GM23338 (cell line): ENCODE results near the gene RXRA. TPM values are rescaled to one million over a fixed set of nuclear protein-coding genes. Genes with fewer than 3 reads are reported as not detected.

Experiments used
- ATAC-seq: fragments of 200-7000 bp; cut with Tn5 transposase; 3 replicates; pipeline ENCODE4 v1.9.1; 2020
- DNase-seq: peaks from one replicate; pipeline ENCODE4 v3.0.0-alpha.2; 2015; ENCODE audit warnings: low spot score
- H2AFZ ChIP-seq: fragments of 200-600 bp; sonication (generic); 2 replicates; pipeline ENCODE4 v1.8.0; 2016; ENCODE audit warnings: antibody characterized with exemption, mild to moderate bottlenecking, moderate library complexity
- H3F3A ChIP-seq: fragments of 200-600 bp; sonication (generic); replicated peaks from 2 replicates; pipeline ENCODE4 v1.8.0; 2017; ENCODE audit warnings: antibody characterized with exemption, mixed run types, low read depth
- H3K27ac ChIP-seq: fragments of 200-600 bp; sonication (generic); 2 replicates; pipeline ENCODE4 v1.6.1; 2016; ENCODE audit warnings: low read depth
- H3K27me3 ChIP-seq: fragments of 200-600 bp; sonication (generic); 2 replicates; pipeline ENCODE4 v1.8.0; 2016; ENCODE audit warnings: mild to moderate bottlenecking, mixed run types, moderate library complexity; ENCODE audit not compliant: insufficient read depth
- H3K36me3 ChIP-seq: fragments of 200-600 bp; sonication (generic); 2 replicates; pipeline ENCODE4 v1.8.0; 2016; ENCODE audit warnings: mild to moderate bottlenecking; ENCODE audit not compliant: insufficient read depth
- H3K4me1 ChIP-seq: fragments of 200-600 bp; sonication (generic); 2 replicates; pipeline ENCODE4 v1.8.0; 2016; ENCODE audit warnings: mild to moderate bottlenecking, moderate library complexity; ENCODE audit not compliant: insufficient read depth
- H3K4me2 ChIP-seq: fragments of 200-600 bp; sonication (generic); 2 replicates; pipeline ENCODE4 v1.7.1; 2017; ENCODE audit warnings: mixed run types
- H3K4me3 ChIP-seq: fragments of 200-600 bp; sonication (generic); 2 replicates; pipeline ENCODE4 v1.6.1; 2016; ENCODE audit warnings: mixed run types
- H3K79me2 ChIP-seq: fragments of 200-600 bp; sonication (generic); replicated peaks from 2 replicates; pipeline ENCODE4 v1.8.0; 2017; ENCODE audit warnings: mild to moderate bottlenecking; ENCODE audit not compliant: insufficient read depth
- H3K9me2 ChIP-seq: fragments of 200-600 bp; sonication (generic); 2 replicates; pipeline ENCODE4 v1.8.0; 2017; ENCODE audit not compliant: insufficient read depth
- H4K20me1 ChIP-seq: fragments of 200-600 bp; sonication (generic); replicated peaks from 2 replicates; pipeline ENCODE4 v1.8.0; 2017; ENCODE audit warnings: mild to moderate bottlenecking; ENCODE audit not compliant: insufficient read depth
- H3K27ac Mint-ChIP-seq: 2 replicates; pipeline ENCODE4 v1.8.0; 2020; ENCODE audit warnings: inconsistent platforms, mild to moderate bottlenecking, moderate library complexity, mixed read lengths
- H3K27me3 Mint-ChIP-seq: 3 replicates; pipeline ENCODE4 v1.8.0; 2022; ENCODE audit warnings: low read depth, mild to moderate bottlenecking, moderate library complexity, mixed read lengths, inconsistent platforms; ENCODE audit not compliant: insufficient read depth, poor library complexity
- H3K36me3 Mint-ChIP-seq: 3 replicates; pipeline ENCODE4 v1.8.0; 2021; ENCODE audit warnings: low read depth, mild to moderate bottlenecking, inconsistent platforms, moderate library complexity, mixed read lengths
- H3K4me1 Mint-ChIP-seq: 3 replicates; pipeline ENCODE4 v1.8.0; 2020; ENCODE audit warnings: mild to moderate bottlenecking, inconsistent platforms, mixed read lengths
- H3K4me3 Mint-ChIP-seq: 3 replicates; pipeline ENCODE4 v1.8.0; 2021; ENCODE audit warnings: moderate library complexity, mild to moderate bottlenecking, inconsistent platforms, mixed read lengths
- H3K9me3 Mint-ChIP-seq: 3 replicates; pipeline ENCODE4 v1.8.0; 2020; ENCODE audit warnings: moderate library complexity, mild to moderate bottlenecking, inconsistent platforms, mixed read lengths
- POLR2AphosphoS5 ChIP-seq: IDR thresholded peaks from 2 replicates; pipeline ENCODE4 v1.6.1; 2016; ENCODE audit warnings: antibody characterized with exemption, low read depth
- REST ChIP-seq: IDR thresholded peaks from one replicate; pipeline ENCODE4 v1.6.1; 2018; ENCODE audit warnings: antibody characterized with exemption; ENCODE audit not compliant: unreplicated experiment
- ZNF331 ChIP-seq: fragments of 250-450 bp; sonication (Bioruptor Pico); IDR thresholded peaks from 2 replicates; pipeline ENCODE4 v1.5.0; 2020; ENCODE audit warnings: low read depth, mild to moderate bottlenecking, moderate library complexity
- polyA plus RNA-seq: library from polyadenylated mRNA; unstranded; fragments of >200 nt; fragmentation: Nextera tagmentation; extraction: Ambion mirVana; gene quantifications from 2 replicates; pipeline ENCODE4 v1.2.1, GENCODE V29; 2016
- total RNA-seq: library from RNA; depleted of rRNA; stranded (reverse); fragments of >200 nt; shearing (Covaris generic); gene quantifications from 2 replicates; pipeline ENCODE4 v1.2.3, GENCODE V29; 2014
- TF ChIP-seq, protein P1 (sequence below): fragments of 250-450 bp; sonication (Bioruptor Pico); IDR thresholded peaks from 2 replicates; pipeline ENCODE4 v1.5.0; 2020; ENCODE audit warnings: mild to moderate bottlenecking, moderate library complexity
- TF ChIP-seq, protein P2 (sequence below): IDR thresholded peaks from 2 replicates; pipeline ENCODE4 v1.6.1; 2016; ENCODE audit warnings: antibody characterized with exemption

The RXRA gene
- total and polyA plus RNA-seq, 2 experiments from 2014 or later: 4.9 to 17.9 TPM

DNA sequence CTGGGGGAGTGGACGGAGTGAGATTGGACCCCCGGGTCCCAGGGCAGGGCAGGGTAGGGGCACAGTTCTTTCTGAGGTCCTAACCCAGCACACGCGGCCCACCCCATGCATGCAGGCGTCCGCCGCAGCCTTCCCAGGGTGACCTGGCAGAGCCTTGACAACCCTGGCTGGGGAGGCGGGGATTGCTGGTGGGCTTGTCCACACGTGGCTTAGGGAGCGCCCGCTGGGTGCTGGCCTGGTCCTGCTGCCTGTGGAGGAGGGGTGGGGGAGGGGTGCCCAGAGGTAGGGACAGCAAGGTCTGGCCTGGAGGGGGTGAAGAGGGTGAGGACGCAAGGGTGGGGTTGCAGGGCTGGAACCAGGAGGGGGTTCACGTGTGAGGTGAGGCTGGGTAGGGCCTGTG lies 6.0 kb downstream of the RXRA start (continued):
- TF ChIP-seq REST (no peak), ZNF331 (CRISPR knock-in tag) (no peak)
- TF ChIP-seq, protein P1, sequence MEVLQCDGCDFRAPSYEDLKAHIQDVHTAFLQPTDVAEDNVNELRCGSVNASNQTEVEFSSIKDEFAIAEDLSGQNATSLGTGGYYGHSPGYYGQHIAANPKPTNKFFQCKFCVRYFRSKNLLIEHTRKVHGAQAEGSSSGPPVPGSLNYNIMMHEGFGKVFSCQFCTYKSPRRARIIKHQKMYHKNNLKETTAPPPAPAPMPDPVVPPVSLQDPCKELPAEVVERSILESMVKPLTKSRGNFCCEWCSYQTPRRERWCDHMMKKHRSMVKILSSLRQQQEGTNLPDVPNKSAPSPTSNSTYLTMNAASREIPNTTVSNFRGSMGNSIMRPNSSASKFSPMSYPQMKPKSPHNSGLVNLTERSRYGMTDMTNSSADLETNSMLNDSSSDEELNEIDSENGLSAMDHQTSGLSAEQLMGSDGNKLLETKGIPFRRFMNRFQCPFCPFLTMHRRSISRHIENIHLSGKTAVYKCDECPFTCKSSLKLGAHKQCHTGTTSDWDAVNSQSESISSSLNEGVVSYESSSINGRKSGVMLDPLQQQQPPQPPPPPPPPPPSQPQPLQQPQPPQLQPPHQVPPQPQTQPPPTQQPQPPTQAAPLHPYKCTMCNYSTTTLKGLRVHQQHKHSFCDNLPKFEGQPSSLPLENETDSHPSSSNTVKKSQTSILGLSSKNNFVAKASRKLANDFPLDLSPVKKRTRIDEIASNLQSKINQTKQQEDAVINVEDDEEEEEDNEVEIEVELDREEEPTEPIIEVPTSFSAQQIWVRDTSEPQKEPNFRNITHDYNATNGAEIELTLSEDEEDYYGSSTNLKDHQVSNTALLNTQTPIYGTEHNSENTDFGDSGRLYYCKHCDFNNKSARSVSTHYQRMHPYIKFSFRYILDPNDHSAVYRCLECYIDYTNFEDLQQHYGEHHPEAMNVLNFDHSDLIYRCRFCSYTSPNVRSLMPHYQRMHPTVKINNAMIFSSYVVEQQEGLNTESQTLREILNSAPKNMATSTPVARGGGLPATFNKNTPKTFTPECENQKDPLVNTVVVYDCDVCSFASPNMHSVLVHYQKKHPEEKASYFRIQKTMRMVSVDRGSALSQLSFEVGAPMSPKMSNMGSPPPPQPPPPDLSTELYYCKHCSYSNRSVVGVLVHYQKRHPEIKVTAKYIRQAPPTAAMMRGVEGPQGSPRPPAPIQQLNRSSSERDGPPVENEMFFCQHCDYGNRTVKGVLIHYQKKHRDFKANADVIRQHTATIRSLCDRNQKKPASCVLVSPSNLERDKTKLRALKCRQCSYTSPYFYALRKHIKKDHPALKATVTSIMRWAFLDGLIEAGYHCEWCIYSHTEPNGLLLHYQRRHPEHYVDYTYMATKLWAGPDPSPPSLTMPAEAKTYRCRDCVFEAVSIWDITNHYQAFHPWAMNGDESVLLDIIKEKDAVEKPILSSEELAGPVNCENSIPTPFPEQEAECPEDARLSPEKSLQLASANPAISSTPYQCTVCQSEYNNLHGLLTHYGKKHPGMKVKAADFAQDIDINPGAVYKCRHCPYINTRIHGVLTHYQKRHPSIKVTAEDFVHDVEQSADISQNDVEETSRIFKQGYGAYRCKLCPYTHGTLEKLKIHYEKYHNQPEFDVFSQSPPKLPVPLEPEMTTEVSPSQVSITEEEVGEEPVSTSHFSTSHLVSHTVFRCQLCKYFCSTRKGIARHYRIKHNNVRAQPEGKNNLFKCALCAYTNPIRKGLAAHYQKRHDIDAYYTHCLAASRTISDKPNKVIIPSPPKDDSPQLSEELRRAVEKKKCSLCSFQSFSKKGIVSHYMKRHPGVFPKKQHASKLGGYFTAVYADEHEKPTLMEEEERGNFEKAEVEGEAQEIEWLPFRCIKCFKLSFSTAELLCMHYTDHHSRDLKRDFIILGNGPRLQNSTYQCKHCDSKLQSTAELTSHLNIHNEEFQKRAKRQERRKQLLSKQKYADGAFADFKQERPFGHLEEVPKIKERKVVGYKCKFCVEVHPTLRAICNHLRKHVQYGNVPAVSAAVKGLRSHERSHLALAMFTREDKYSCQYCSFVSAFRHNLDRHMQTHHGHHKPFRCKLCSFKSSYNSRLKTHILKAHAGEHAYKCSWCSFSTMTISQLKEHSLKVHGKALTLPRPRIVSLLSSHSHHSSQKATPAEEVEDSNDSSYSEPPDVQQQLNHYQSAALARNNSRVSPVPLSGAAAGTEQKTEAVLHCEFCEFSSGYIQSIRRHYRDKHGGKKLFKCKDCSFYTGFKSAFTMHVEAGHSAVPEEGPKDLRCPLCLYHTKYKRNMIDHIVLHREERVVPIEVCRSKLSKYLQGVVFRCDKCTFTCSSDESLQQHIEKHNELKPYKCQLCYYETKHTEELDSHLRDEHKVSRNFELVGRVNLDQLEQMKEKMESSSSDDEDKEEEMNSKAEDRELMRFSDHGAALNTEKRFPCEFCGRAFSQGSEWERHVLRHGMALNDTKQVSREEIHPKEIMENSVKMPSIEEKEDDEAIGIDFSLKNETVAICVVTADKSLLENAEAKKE (CRISPR knock-in tag): no peak

GRCh38 chr9:134332841-134333233 lies 6.6 kb downstream of the RXRA start:
- H3K4me2 ChIP-seq: no peak overlapping the region
- no peak for ATAC-seq
- Mint-ChIP-seq H3K4me1 (peaks cover 24% of the 10 kb centered on the region), H3K36me3 (no peaks in the 10 kb centered on the region), H3K4me3 (no peak overlapping the region), H3K27me3 (peaks cover 8% of the 10 kb centered on the region), H3K27ac (no peak overlapping the region), H3K9me3 (no peaks in the 10 kb centered on the region)
- H3F3A ChIP-seq: no peaks in the 10 kb centered on the region
- H3K27ac ChIP-seq: no peak overlapping the region
- no peaks in the 10 kb centered on the region for H3K27me3 ChIP-seq
- no peak for DNase-seq
- H3K36me3 ChIP-seq: no peaks in the 10 kb centered on the region
- H3K79me2 ChIP-seq: peaks cover 94% of the 10 kb centered on the region
- no peak overlapping the region for H2AFZ ChIP-seq
- no peak overlapping the region for H3K4me3 ChIP-seq
- H4K20me1 ChIP-seq: peaks cover 8% of the 10 kb centered on the region; the same call in 1 of the 2 replicates
- H3K4me1 ChIP-seq: no peaks in the 10 kb centered on the region
- H3K9me2 ChIP-seq: no peaks in the 10 kb centered on the region
- TF ChIP-seq ZNF331 (CRISPR knock-in tag) (no peak), POLR2AphosphoS5 (no peak)
- TF ChIP-seq, protein P2, sequence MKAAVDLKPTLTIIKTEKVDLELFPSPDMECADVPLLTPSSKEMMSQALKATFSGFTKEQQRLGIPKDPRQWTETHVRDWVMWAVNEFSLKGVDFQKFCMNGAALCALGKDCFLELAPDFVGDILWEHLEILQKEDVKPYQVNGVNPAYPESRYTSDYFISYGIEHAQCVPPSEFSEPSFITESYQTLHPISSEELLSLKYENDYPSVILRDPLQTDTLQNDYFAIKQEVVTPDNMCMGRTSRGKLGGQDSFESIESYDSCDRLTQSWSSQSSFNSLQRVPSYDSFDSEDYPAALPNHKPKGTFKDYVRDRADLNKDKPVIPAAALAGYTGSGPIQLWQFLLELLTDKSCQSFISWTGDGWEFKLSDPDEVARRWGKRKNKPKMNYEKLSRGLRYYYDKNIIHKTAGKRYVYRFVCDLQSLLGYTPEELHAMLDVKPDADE: no peak
